ENCODE results near the gene TLCD5.

DNA sequence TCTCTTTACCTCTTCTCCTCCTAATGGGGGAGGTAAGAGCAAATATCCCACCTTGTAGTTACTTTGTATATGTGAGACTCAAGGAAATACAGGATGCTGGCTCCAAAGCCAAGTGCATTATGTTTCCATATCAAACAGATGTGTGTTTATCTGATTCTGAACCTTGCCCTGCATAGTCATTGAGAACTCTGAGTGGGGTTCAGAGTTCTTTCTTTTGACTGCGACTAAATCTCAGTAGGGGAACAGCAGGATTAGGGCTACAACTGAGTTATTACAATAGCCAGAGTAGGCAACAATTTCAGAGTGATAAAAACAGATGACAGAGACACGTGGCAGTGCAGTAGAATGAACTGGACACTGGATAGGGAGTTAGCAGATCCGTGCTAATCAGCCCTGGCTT, 34.1 kb upstream of the TLCD5 start:
- TF ChIP-seq, protein P1, sequence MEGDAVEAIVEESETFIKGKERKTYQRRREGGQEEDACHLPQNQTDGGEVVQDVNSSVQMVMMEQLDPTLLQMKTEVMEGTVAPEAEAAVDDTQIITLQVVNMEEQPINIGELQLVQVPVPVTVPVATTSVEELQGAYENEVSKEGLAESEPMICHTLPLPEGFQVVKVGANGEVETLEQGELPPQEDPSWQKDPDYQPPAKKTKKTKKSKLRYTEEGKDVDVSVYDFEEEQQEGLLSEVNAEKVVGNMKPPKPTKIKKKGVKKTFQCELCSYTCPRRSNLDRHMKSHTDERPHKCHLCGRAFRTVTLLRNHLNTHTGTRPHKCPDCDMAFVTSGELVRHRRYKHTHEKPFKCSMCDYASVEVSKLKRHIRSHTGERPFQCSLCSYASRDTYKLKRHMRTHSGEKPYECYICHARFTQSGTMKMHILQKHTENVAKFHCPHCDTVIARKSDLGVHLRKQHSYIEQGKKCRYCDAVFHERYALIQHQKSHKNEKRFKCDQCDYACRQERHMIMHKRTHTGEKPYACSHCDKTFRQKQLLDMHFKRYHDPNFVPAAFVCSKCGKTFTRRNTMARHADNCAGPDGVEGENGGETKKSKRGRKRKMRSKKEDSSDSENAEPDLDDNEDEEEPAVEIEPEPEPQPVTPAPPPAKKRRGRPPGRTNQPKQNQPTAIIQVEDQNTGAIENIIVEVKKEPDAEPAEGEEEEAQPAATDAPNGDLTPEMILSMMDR (IDR thresholded peaks at IDR 0.05; ENCODE audit: poor library complexity): no peak
- no peak for TF ChIP-seq EZH2 (IDR thresholded peaks at IDR 0.05; ENCODE audit: borderline replicate concordance)
- TF ChIP-seq EZH2phosphoT487 (IDR thresholded peaks at IDR 0.05; ENCODE audit: low read depth, severe bottlenecking, unreplicated experiment): no peak

Data from hepatocyte (in vitro differentiated cells).